ENCODE data around the gene SCYL1. TPM values are rescaled to one million over a fixed set of nuclear protein-coding genes. Genes with fewer than 3 reads are reported as not detected.

The SCYL1 gene
- polyA plus RNA-seq, 1 donor (not counting 4 experiments of a cell fraction or from before 2014, with no cell fraction given): 31.3 TPM

GRCh38 chr11:65539744-65540289 lies 14.9 kb downstream of the SCYL1 start:
- Histone ChIP-seq H3K4me3 (ENCODE audit: control insufficient read depth in 2 of 3, extremely low read depth in 1 of 3, insufficient read depth in 2 of 3, low read depth in 1 of 3, low read length in 3 of 3) (peak overlapping the region; percentile 27 to 58 (median 42)), H3K9ac (ENCODE audit: control insufficient read depth, extremely low read depth, insufficient read depth, low read length) (peak overlapping the region; percentile 69), H3K4me2 (ENCODE audit: control insufficient read depth, extremely low read depth, insufficient read depth, low read depth, low read length) (peak overlapping the region; percentile 65), H3K27me3 (ENCODE audit: control insufficient read depth, extremely low read depth, insufficient read depth, low read length) (no peaks in the 10 kb centered on the region), H4K20me1 (ENCODE audit: control insufficient read depth, extremely low read depth, insufficient read depth, low read length) (peaks cover 3% of the 10 kb centered on the region), H3K4me1 (ENCODE audit: control insufficient read depth, extremely low read depth, insufficient read depth, low read length) (peaks cover 14% of the 10 kb centered on the region), H3K79me2 (ENCODE audit: control insufficient read depth, insufficient read depth, low read length) (no peaks in the 10 kb centered on the region), H3K27ac (ENCODE audit: control insufficient read depth, insufficient read depth, low read length) (peak overlapping the region; percentile 21), H2AFZ (ENCODE audit: control insufficient read depth, low read length) (peak overlapping the region; percentile 11), H3K36me3 (ENCODE audit: control insufficient read depth in 2 of 2, extremely low read depth in 1 of 2, insufficient read depth in 2 of 2, low read length in 2 of 2) (peaks cover 6 to 10% of the 10 kb centered on the region in 2 experiments), H3K9me1 (ENCODE audit: control insufficient read depth, extremely low read depth, insufficient read depth, low read length) (no peaks in the 10 kb centered on the region), H3K9me3 (ENCODE audit: control insufficient read depth, low read depth, low read length) (no peaks in the 10 kb centered on the region)
- DNase-seq (ENCODE audit: low read depth, low spot score) (no peak), FAIRE-seq (no peak)
- TF ChIP-seq EZH2 (IDR thresholded peaks at IDR 0.05; ENCODE audit: low read length): no peak
- TF ChIP-seq CTCF (optimal IDR thresholded peaks at IDR 0.05 in 1 of 3, IDR thresholded peaks at IDR 0.05 in 1 of 3, conservative IDR thresholded peaks at IDR 0.05 in 1 of 3; ENCODE audit: extremely low read depth in 1 of 3, insufficient read depth in 2 of 3, low read length in 3 of 3): peak in 1 of 3 experiments; percentile 2
- dilution Hi-C loops (cut with MboI; ENCODE audit: extremely low pct_ligation_motif_present, low sequenced_read_pairs): no loop called here

- DNase-seq (ENCODE audit: low read depth, low spot score): no peak
- peak; percentile 73 to 90 (median 78) for TF ChIP-seq CTCF (optimal IDR thresholded peaks at IDR 0.05 in 1 of 3, IDR thresholded peaks at IDR 0.05 in 1 of 3, conservative IDR thresholded peaks at IDR 0.05 in 1 of 3; ENCODE audit: extremely low read depth in 1 of 3, insufficient read depth in 2 of 3, low read length in 3 of 3)
- no peak for TF ChIP-seq EZH2 (IDR thresholded peaks at IDR 0.05; ENCODE audit: low read length)
- H3K36me3 ChIP-seq (ENCODE audit: control insufficient read depth in 2 of 2, extremely low read depth in 1 of 2, insufficient read depth in 2 of 2, low read length in 2 of 2): peaks cover 6 to 8% of the 10 kb centered on the region in 2 experiments
- H3K4me2 ChIP-seq (ENCODE audit: control insufficient read depth, extremely low read depth, insufficient read depth, low read depth, low read length): peak overlapping the region; percentile 79
- H3K9ac ChIP-seq (ENCODE audit: control insufficient read depth, extremely low read depth, insufficient read depth, low read length): peak overlapping the region; percentile 69
- dilution Hi-C loops (cut with MboI; ENCODE audit: extremely low pct_ligation_motif_present, low sequenced_read_pairs): no loop called here
- peak overlapping the region; percentile 53 for H3K27ac ChIP-seq (ENCODE audit: control insufficient read depth, insufficient read depth, low read length)
- H3K27me3 ChIP-seq (ENCODE audit: control insufficient read depth, extremely low read depth, insufficient read depth, low read length): no peaks in the 10 kb centered on the region
- H2AFZ ChIP-seq (ENCODE audit: control insufficient read depth, low read length): peak overlapping the region; percentile 73
- peak overlapping the region; percentile 42 to 67 (median 65) for H3K4me3 ChIP-seq (ENCODE audit: control insufficient read depth in 2 of 3, extremely low read depth in 1 of 3, insufficient read depth in 2 of 3, low read depth in 1 of 3, low read length in 3 of 3)
- H4K20me1 ChIP-seq (ENCODE audit: control insufficient read depth, extremely low read depth, insufficient read depth, low read length): peaks cover 3% of the 10 kb centered on the region
- H3K9me3 ChIP-seq (ENCODE audit: control insufficient read depth, low read depth, low read length): no peaks in the 10 kb centered on the region
- peak; percentile 44 for FAIRE-seq
- H3K79me2 ChIP-seq (ENCODE audit: control insufficient read depth, insufficient read depth, low read length): no peaks in the 10 kb centered on the region
- H3K9me1 ChIP-seq (ENCODE audit: control insufficient read depth, extremely low read depth, insufficient read depth, low read length): no peaks in the 10 kb centered on the region
- H3K4me1 ChIP-seq (ENCODE audit: control insufficient read depth, extremely low read depth, insufficient read depth, low read length): peaks cover 14% of the 10 kb centered on the region
Observed at GRCh38 chr11:65540290-65541092, 15.6 kb downstream of the SCYL1 start.
